Measurements from ENCODE around the gene AMOTL1. TPM values are rescaled to one million over a fixed set of nuclear protein-coding genes. Genes with fewer than 3 reads are reported as not detected.

The AMOTL1 gene
- total and polyA plus RNA-seq, 2 of the 8 experiments (the other 6 are each of a cell fraction or from before 2014, with no cell fraction given), result 9.0 to 27.6 TPM

DNA sequence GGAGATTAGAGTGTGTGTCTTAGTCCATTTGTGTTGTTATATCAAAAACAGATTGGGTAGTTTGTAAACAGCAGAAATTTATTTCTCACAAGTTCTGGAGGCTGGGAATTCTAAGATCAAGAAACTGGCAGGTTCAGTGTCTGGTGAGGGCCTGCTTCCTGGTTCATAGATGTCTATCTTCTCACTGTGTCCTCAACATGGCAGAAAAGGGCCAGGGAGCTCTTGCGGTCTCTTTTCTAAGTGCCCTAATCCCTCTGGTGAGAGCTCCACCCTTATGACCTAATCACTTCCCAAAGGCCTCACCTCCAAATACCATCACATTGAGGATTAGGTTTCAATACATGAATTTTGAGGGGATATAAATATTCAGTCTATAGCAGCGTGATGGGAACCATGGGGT is 25.5 kb upstream of the AMOTL1 start:
- Histone ChIP-seq H2BK5ac (ENCODE audit: low read depth, low read length) (no peak overlapping the region), H3K4me1 (replicated peaks in 1 of 4; ENCODE audit: control insufficient read depth in 3 of 4, insufficient read depth in 4 of 4, low read length in 3 of 4) (peaks cover 0 to 17% (median 7%) of the 10 kb centered on the region in 4 experiments; a peak in 6 of 7 replicates), H3K14ac (ENCODE audit: insufficient read length) (no peak overlapping the region), H4K8ac (ENCODE audit: extremely low read depth, insufficient read depth, low read length) (no peak overlapping the region), H3K27me3 (replicated peaks in 1 of 4; ENCODE audit: control insufficient read depth in 3 of 4, extremely low read depth in 1 of 4, insufficient read depth in 3 of 4, low read length in 3 of 4) (peaks cover 0 to 31% (median 19%) of the 10 kb centered on the region in 4 experiments; a peak in 6 of 7 replicates), H3K23me2 (ENCODE audit: low read depth, low read length) (peaks cover 6% of the 10 kb centered on the region), H4K20me1 (replicated peaks in 1 of 2; ENCODE audit: control insufficient read depth in 1 of 2, insufficient read depth in 2 of 2, low read length in 2 of 2) (no peaks in the 10 kb centered on the region), H2BK20ac (ENCODE audit: low read length) (no peak overlapping the region), H2BK120ac (replicated peaks; ENCODE audit: low read depth, low read length) (no peak overlapping the region), H2BK15ac (ENCODE audit: low read length) (no peak overlapping the region), H3K79me1 (ENCODE audit: low read depth, low read length) (no peaks in the 10 kb centered on the region), H2AK5ac (ENCODE audit: low read depth, low read length) (no peak overlapping the region), H2BK12ac (ENCODE audit: low read depth, low read length) (no peak overlapping the region; the same call in 1 of the 2 replicates), H4K91ac (replicated peaks; ENCODE audit: insufficient read length, low read length) (no peak overlapping the region), H3K36me3 (ENCODE audit: control insufficient read depth in 2 of 4, insufficient read depth in 4 of 4, low read length in 3 of 4) (no peaks in the 10 kb centered on the region), H3K4me3 (ENCODE audit: extremely low read depth in 1 of 4, insufficient read depth in 2 of 4, low read depth in 3 of 4, low read length in 4 of 4) (no peak overlapping the region), H3K56ac (replicated peaks; ENCODE audit: insufficient read length, low read depth, low read length) (no peak overlapping the region), H3K9ac (replicated peaks in 1 of 4; ENCODE audit: extremely low read depth in 1 of 4, low read depth in 3 of 4, low read length in 3 of 4) (no peak overlapping the region), H3K23ac (ENCODE audit: insufficient read length) (no peak overlapping the region), H3K79me2 (ENCODE audit: control insufficient read depth in 1 of 2, insufficient read depth in 2 of 2, low read length in 2 of 2) (no peaks in the 10 kb centered on the region), H2AFZ (ENCODE audit: low read length) (no peak overlapping the region), H3K4ac (replicated peaks; ENCODE audit: insufficient read length, low read depth, low read length) (no peak overlapping the region), H3K4me2 (ENCODE audit: insufficient read depth in 1 of 2, low read depth in 2 of 2, low read length in 2 of 2) (no peak overlapping the region), H3K9me3 (ENCODE audit: insufficient read depth in 2 of 2, low read depth in 1 of 2, low read length in 1 of 2) (no peaks in the 10 kb centered on the region), H4K5ac (ENCODE audit: insufficient read length, low read depth, low read length) (no peak overlapping the region), H3K18ac (ENCODE audit: extremely low read depth, low read length) (no peak overlapping the region), H3K27ac (ENCODE audit: low read depth, low read length) (no peak overlapping the region)
- ChIA-PET CTCF (ENCODE audit: partially characterized antibody) (interaction anchor here (0.6 to 8.1 kb wide), 16 partner anchors 8 to 1468 kb away, joined by 3 to 95 read pairs (median 4); no protein-coding TSS in a partner anchor), POLR2A (ENCODE audit: partially characterized antibody) (interaction anchor here (0.7 to 3.4 kb wide), 3 partner anchors 74 to 93 kb away, joined by 3 to 18 read pairs (median 3); no protein-coding TSS in a partner anchor)
- DNase-seq (ENCODE audit: low read depth in 1 of 2, low spot score in 2 of 2) (no peak), FAIRE-seq (no peak)
- no peak for TF ChIP-seq NRF1 (IDR thresholded peaks at IDR 0.05; ENCODE audit: low read depth, low read length)
- TF ChIP-seq HDAC2 (IDR thresholded peaks at IDR 0.05; ENCODE audit: borderline replicate concordance in 1 of 2, low read depth in 2 of 2, low read length in 2 of 2), result no peak
- WGBS, 2 experiments (ENCODE audit: extremely low coverage in 1 of 2, insufficient coverage in 1 of 2, insufficient read length in 1 of 2, insufficient replicate concordance in 2 of 2, low coverage in 1 of 2, low lambda C conversion rate in 2 of 2, missing lambda C conversion rate in 1 of 2), result 77% methylated on average over 2 of the region's 2 CpGs; no CpG with 5 or more reads in 1 of the 2 experiments
